Activated CD4-positive, alpha-beta T cell treated with anti-CD3 and anti-CD28 coated beads, Interleukin-2, amount 50 U/mL, for 24 hours (primary cell): Measurements from ENCODE around the gene C16orf87.

Source experiments
- DNase-seq, 2 donors: peaks; one replicate each; pipeline ENCODE4 v3.0.0-alpha.2; 2020; ENCODE audit warnings: low read depth in 1 of 2, low spot score in 1 of 2

The C16orf87 gene

DNA sequence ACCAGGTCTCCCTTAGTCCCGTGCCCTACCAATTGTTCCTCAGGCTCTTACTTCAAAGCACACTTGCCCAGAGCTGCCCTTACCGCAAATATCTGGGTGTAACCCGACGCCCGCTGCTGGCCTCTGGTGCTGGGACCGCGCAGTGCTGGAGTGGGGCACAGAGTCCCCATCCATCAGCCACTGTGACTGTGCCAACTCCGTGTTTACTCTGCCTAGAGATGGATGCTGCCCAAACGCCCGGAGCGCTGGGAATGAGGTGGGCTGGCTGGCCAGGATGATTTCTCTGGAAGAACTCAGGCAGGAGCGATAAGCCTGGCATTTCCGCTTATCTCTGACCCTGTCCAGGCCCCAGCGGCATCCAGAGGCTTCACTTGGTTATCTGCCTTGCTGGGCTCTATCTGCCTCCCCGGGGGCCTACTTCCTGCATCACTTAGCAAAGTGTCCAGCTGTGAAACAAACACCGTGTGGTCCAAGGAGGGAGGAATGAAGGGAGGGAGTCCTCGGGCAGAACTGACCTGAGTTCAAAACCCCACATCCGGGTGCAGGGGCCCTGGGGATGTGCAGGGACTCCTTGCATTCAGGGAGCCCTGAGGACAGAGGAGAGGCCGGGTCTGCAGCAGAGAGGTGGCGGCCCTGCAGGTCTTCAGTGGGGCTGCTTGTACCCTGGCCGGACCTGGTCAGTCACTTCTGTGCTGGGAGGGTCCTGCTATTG lies 73.5 kb downstream of the C16orf87 start:
- no peak for DNase-seq

DNA sequence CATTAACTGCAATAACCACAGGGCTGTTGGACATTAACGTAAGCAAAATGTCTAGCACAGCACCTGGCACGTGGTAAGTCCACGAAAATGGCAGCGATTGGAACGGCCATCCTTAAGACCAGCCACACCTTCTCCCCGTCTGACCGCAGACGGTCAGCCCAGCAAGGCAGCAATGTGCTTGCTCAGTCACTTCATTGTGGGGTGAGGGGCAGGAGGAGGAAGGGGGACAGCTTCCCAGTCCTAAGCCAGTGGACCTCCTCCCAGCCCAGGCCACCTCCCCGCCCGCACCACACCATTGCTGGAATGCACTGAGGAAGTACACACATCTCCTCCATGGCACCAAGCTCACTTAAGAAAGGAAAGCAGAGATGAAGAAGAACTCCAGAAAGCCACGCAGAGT lies 74.2 kb downstream of the C16orf87 start:
- no peak for DNase-seq

DNA sequence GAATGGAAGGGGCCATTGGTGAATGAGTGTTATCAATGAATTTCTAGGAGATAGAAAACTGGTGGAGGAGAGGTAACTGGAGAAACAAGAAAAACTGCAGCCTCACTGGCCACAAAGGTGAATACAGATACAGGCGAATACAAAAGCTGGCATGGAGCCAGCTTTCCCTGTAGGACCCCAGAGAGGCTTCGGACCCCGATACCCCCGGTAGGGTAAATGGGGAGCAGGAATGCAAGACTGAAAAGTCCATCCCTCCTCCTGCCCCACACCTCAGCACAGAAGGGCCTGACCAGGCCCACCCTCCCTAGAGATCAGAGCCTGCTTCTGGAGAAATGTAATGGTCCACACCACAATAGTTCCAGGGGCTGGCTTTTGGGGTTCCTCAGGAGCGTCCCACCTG lies 78.0 kb downstream of the C16orf87 start:
- DNase-seq = no peak

- no peak for DNase-seq
These were observed 79.6 kb downstream of the C16orf87 start for GRCh38 chr16:46751381-46751780.

DNA sequence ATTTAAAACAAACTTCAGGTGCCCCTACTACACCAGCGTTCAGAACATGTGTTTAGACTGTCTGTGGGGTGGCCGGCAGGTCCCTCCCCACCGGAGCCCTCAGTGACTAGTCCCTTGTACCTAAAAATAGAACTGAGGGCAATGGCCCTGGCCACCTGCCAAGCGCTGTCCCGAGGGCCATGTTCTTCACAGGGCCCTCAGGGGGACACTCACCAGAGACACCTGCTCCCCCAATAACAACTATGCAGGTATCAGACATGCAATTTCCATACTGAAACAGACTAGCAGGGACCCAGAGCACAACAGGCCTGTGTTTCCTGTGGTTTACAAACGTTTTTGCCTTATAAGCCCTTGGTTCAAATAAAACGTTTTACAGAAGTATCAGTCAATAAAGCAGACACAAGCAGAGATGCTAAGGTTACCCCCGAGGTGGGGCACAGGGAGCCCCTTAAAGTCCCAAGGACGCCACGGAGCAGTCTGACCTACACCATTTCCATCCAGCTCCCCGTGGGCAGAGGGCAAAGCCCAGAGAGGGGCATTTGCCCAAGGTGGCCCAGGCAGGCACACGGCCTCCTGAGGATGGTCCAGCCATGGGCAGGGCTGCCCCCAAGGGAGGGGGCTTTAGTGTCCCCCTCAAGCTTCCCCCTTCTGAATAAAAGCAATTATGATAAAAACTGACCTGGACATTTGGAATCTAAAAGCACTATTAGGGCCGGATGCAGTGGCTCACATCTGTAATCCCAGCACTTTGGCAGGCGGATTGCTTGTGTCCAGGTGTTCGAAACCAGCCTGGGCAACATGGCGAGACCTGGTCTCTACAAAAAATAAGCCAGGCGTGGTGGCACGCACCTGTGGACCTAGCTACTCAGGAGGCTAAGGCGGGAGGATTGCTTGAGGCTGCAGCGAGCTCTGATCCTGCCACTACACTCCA lies 81.9 kb downstream of the C16orf87 start:
- no peak for DNase-seq

- DNase-seq = no peak
These were observed 83.0 kb downstream of the C16orf87 start, which contains the start of gene MYLK3 for GRCh38 chr16:46747777-46748651. Gene MYLK3 (minus strand): TSS chr16:46748344. CDS start chr16:46748193, 151 bp downstream.

DNA sequence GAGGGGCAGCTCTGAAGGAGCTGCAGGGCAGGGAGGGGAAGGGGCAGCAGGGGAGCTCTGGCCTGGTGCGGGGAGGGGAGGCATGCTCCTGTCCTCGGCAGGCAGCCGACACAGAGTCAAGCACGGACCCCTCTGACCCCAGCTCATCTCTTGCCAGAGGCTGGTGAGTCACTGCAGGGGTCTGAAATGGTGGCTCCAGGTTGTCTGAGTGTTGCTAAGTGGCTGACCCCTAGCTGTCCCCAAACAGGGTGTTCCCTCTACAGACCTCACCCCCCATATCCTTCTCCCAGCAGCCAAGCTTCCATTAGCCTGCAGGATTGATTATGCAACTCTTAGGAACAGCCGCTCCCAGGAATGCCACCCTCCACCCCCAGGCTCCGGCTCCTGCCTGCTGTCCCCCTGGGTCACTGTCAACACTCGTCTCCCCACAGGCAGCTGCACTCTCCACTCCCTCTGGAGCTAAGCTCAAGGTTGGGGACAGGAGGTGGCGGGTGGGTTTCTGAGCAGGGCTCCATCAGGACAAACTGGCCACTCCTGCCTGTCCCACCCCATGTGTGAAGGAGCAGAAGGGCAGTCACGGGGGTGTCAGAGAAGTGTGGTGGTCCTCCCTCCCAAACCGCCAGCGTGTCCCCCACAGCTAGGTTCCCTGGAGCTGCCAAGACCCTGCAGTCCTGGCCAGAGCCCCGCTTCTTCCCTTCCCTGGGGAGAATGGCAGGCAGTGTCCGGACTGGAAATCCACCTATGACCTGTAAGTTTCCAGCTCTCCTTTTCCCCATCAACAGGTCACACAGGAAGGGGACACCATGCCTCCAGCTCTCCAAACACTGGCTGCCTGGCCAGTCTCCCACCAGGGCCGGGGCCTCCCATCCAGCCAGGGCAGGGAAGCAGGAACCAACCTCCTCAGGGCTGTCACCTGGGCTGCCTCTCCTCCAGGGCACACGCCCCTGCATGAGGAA lies 83.9 kb downstream of the C16orf87 start:
- DNase-seq = no peak
